ENCODE results near the gene RGS12.

The RGS12 gene

DNA sequence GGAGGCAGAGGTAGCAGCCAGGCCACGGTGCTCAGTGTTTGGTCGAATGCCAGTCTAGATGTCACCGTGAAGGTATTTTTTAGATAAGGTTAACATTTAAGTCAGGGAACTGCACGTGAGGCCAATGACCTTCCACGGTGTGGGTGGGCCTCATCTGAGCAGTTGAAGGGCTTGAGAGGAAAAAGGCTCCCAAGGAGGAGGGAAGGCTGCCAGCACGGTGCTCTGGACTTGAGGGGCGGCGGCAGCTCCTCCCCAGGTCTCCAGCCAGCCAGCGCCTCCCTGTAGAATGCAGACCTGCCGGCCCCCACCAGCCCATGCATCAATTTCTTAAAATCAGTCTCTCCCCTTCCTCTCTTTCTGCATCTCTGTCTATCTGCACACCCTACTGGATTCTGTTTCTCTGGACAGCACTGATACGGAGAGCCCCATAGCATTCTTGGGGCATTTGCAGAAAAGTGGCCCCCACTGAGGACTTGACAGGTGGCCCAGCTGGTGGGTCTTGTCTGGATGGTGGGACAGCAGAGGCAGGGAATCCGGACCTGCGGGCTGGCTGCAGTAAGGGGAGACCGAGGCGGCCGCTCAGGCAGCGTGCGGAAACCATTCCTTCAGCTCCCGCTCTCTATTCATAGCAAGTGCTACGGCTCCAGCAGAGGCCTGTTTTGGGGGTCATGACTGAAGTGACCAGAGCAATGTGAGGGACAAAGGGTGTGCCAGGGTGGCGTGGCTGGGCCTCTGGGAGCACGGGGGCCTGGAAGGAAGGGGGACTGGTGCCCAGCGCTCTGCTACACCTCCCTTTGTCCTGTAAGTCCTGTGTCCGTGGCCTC is 7.9 kb upstream of the RGS12 start:
- no peak for DNase-seq

DNA sequence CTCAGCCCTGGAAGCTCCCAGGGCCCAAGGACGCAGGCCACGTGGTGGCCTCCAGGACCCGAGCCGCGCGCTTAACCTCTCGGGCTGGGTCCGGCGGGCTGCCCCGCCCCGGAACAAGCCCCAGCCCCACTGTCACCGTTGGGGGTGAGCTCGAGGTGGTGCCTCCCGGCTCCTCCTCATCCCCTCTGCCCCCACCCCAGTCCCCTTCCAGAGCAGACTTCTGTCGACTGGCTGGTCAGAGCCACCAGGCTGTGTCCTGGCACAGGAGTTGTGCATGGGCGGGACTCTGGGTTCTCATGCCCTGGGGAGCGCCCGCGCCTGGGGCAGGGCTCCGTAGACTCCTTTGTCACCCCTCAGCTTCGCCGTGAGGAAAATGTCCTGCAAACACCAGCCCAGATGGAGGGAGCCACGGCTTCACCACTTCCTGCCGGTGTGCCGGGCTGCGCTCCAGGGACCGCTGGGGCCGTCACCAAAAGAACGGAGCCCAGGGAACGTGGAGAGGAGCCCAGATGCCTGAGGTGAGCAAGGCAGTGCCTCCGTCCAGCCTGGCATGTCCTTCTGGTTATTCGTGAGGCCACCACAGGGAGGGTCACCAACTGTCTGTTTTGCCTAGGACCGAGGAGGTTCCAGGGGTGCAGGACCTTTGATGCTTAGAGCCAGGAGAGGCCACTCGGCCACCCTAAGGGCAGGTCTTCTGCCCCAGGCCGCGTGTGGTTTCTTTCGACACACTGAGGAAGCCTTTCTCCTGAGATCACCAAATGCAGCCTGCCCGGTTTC is 7.1 kb upstream of the RGS12 start:
- no peak for DNase-seq

DNA sequence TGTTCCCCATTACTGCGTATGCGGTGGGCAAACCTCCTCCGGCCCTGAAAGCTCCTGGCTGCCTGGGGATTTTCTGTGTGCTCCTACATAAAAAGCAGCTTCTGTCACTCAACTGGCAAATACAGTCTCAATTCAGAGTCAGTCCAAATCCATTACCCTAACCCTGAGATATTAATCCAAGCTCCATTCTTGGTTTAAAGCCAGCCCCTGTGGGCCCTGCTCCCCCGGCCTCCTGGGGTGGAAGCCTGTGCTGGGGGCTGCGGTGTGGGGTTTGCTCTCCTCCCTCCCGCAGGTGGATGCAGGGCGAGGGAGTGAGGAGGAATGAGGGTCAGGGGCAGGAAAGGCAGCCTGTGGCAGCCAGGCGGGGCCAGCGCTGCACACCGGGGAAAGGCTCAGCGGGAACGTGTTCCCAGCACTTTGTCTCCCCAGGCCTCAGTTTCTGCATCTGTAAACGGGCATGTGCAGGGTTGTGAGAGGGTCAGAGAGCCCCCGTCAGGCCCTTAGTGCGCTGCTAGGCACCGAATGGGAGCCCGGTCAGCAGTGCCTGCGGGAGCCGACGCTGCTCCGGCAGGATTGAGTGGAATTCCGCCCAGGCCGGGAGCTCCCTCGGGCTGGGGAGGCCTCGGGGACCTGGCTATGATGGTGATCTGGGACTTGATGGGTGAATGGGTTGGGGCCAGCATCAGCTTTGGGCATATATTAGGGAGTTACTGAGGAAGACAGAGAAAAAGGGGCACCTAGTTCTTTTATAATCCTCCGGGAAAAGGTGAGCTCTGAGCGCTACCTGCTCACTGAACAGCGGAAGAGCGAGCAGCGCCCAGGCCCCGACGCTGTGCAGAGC is 6.3 kb upstream of the RGS12 start:
- DNase-seq, result no peak

DNA sequence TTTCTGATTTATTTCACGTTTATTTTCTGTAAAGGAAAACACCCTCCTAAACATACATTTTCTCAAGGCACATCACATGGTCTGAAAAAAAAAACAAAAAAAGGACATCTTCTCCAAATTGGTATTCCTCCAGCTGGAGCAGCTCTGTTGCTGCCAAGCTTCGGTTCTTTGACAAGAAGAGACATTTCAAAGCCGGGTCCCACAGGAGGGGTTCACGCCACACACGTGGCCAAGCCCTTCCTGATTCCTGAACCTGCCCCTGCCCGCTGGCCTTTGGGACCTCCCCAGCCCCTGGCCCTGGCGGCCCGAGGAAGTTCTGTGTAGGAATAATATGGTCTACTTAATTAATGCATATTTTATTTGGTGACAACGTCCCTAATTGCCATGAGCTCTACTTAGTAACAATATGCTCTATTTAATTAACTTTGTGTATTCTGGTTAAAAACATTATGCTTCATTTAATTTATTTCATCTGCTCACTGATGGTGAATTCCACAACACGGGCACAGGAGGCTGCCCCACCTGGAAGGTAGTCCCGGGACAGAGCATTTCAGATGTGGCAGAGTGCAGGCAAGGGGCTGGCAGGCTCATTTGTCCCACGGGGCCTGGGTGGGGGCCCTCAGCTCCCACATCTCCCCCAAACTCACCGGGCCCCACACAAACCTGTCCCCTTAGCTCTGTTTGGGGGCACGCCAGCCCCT is 5.4 kb upstream of the RGS12 start:
- no peak for DNase-seq

DNA sequence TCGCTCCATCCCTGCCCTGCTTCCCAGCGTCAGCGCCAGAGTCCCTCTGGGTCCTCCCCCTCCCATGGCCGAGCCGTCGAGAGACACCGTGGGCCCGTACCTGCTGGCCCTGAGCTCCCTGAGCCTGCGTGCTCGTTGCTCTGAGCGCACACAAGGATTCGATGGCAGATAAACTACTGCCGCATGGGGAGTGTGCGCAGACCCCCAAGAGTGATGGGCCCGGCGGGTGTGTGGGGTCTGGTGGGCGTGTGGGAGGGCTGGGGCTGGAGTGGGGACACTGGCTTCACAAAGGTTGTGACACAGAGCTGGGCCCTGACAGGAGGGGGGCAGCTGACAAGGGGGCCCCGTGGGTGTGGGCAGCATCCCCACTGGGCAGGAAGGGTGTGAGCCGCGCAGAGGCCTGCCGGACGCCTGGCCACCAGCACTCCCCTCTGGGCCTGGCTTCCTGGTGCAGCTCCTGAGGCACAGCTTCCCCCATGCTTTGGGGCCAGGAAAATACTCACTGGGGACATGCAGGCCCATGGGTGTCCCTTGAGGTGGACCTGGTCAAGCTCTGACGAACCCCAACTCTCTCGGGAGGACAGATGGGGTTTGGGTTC is 4.8 kb upstream of the RGS12 start:
- DNase-seq, result no peak

DNA sequence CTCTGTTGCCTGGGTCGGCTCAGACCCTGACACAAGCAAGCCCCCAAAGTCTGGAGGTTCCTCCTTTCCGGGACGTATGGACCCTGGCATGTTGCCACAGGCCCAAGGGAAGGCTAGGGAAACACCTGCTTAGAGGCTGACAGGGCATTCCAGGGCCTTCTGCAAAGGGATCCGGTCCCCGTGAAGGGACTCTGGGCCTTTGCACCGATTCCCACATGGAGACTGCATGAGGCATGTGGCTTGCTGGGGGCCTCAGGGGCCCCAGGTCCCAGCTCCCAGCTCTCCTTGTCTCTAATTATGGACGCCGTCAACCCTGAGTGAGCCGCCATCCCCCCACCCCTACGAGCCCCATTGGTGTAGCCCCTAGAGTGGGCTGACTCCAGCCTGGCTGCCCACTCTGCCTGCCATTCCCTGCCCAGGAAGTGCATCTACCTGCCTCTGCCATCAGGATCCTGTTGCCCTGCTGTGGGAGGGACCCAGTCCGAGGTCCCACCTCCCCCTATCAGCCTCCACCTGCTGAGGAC is 4.2 kb upstream of the RGS12 start:
- no peak for DNase-seq

DNA sequence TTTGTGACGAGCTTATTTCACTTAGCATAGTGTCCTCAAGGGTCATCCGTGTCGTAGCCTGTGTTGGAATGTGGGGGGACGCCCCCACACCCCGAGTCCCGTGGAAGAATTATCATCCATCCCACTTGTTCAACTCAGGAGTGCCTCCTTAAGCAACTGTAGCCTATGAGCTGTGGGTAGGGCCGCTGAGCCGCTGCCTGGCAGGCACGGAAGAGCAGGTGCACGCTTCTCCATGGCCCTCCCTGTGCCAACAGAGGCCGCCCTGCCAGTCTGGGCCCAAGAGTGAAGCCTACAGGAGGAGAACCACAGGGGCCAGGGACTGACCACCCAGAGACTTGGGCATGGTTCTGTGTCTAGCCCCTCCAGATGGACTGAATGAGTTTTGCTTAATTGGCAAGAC is 2.3 kb upstream of the RGS12 start:
- no peak for DNase-seq

DNA sequence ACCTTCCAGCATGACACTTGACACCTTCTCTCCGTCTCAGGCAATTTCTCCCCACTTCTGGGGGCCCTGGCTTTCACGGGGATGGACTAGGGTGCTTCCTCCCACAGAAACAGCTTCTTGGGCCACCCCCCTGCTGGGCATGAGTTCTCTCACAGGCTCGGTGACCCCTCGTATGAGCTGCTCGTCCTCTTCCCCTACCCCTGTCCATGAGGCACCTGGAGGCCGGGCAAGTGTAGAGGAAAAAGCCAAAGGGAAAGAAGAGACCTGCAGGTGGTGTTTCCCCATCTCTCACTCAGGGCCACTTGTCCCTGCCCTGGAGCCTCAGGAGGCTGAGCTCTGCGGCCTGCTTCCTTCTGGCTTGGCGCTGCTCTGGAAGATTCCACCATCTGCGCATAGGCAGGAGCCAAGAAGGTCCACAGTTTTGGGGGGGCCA is 1.9 kb upstream of the RGS12 start:
- no peak for DNase-seq

DNA sequence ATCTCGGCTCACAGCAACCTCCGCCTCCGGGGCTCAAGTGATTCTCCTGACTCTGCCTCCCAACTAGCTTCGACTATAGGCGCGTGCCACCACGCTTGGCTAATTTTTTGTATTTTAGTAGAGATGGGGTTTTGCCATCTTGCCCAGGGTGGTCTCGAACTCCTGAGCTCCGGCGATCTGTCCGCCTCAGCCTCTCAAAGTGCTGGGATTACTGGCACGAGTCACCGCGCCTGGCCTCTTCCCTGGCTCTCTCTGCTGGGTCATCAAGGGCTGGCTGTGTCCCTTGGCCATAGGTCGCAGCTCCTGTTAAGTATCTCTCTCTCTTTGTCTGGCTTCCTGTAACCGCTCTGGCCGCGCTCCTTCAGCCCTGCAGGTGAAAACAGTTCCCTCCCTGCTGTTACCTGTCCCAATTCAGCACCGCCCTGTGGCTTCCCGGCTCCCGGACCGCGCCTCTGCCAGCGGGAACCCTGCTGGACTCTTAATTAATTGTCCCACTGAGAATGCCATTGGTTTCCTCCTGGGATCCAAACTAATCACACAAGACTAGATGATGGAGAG is 1.3 kb upstream of the RGS12 start:
- DNase-seq, result peak; percentile 90

DNA sequence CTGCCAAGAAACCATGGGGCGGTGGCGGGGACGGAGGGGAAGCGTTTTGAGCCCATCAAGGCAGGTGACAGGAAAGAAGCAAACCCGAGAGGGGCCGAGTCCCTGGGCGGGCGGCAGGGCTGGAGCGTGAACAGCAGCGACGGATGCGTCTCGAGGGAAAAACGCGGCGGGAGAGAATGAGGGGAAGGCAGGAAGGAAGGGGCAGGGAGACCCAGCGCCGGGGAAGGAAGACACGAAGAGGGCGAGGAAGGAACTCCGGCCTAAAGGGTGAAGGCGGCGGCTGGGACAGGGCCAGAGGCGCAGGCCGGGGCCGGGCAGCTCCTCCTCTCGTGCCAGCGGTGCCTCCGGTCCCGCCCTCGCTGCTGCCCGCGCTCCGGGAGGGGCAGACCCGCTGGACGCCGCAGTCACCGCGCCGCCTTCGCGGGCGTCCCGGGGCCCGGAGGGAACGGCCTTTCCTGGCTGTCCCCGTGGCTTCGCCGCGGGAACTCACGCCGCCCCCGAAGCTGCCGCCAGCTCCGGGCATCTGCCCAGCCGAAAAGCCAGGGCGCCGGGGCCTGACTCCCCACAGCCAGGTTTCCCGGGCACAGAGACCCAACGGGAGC is 751 bp upstream of the RGS12 start:
- peak; percentile 64 for DNase-seq

DNA sequence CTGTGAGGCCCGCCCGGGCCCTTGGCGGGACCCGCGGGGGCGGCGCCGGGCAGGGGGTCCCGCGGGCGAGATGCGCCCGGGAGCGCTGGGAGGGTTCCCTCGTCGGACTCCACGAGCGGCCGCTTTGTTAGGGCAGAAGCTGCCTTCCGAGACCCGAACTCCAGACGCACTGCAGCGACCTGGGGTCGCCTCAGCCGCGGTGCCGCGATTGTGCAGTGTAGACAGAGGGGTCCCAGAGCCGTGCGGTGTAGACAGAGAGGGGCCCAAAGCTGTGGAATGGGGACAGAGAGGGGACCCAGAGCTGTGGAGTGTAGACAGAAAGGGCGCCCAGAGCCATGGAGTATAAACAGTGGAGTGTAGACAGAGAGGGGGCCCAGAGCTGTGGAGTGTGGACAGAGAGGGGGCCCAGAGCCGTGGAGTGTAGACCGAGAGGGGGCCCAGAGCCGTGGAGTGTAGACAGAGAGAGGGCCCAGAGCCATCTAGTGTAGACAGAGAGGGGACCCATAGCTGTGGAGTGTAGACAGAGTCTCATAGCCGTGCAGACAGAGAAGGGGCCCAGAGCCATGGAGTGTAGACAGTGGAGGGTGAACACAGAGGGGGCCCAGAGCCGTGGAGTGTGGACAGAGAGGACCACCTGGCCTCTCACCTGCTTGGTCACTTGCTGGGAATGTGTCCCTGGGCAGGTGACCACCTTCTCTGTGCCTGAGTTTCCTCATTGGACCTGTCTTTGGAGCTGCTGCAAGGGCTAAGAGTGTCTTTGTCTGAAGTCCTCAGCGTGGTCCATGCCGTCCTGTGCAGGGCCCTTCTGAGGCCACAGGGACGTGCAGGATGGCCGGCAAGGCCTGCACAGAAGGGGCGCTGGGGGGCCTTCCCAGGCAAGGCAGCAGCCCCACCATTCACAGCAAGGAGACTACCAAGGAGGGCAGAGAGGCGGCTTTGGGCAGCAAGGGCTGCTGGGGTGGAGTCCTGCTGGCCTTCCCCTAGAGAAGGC is 875 bp downstream of the RGS12 start:
- DNase-seq, result no peak

DNA sequence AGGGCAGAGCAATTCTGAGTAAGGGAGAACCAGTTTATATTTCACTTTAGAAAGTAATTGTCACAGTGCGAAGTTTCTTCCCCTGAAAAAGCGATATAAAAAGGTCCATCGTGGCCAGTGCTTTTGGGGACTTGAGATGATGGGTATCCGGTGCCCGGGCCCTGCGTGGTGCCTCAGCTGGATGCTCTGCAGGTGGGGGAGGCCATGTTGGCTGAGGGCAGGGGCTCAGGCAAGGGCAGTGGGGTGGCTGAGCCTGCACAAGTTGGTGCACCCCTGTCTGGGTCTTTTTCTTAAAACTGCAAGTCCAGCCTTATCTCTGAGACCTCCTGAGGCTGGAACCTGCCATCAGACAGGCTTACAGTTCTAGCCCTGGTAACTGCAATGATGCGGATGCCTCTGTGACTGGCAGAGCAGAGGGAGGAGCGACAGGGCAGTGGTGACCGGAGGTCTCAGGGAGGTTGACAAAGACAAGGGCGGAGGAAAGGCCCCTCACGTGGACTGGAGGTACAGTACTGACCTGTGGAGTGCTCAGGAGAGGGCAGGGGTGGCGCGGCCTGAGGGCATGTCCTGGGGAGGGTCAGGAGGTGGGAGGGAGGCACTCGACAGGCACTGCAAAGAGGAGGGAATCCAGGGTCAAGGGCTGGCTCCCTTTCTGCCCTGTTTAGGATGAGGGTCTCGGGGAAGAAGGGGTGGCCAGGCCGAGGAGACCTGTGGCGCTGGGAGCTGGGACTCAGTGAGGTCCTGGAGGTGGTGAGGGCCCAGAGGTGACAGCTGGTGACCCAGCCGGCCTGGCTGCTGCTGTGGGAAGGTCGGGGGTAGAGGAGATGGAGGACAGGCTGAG is 1.8 kb downstream of the RGS12 start:
- DNase-seq, result no peak

DNA sequence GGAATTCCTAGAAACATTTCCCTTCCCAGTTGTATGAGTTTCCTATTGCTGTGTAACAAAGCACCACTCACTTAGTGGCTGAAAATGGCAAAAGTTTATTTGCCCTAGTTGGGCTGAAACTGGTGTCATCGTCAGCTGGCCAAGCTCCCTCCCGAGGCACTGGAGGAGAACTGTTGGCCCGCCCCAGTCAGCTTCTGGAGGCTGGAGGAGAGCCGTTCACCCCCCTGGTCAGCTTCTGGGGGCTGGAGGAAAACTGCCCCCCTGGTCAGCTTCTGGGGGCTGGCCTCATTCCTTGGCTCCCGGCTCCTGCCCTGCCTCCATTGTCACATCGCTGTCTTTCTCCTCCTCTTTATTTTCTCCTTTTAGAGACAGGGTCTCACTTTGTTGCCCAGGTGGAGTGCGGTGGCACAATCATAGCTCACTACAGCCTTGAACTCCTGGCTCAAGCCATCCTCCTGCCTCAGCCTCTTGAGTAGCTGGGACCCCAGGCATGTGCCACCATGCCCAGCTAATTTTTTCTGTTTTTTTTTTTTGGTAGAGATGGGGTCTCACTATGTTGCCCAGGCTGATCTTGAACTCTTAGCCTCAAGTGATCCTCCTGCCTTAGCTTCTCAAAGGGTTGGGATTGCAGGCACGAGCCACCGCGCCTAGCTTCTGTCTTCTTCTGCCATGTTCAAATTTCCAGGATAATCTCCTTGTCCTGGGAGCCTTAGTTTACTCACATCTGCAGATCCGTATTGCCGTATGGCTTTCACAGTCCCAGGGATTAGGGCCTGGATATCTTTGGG is 3.2 kb downstream of the RGS12 start:
- DNase-seq, result no peak

DNA sequence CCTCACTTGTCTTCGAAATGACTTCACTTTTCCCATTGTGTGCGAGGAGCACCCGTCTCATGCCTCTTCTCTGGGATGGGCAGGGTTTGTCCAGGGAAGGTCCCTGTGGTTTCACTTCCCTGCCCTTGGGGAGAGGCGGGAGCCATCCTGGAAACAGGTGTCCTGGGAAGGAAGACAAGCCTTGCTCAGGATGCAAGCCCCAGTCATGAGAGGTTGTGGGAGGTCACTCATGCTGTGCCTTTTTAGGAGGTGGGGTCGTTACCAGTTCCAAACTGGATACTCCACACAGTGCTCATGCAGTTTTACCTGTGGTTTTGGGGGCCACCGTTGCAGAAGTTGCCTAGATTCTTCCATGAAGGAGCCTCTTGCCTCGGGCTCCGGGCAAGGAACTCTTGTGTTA is 3.8 kb downstream of the RGS12 start:
- DNase-seq, result no peak

DNA sequence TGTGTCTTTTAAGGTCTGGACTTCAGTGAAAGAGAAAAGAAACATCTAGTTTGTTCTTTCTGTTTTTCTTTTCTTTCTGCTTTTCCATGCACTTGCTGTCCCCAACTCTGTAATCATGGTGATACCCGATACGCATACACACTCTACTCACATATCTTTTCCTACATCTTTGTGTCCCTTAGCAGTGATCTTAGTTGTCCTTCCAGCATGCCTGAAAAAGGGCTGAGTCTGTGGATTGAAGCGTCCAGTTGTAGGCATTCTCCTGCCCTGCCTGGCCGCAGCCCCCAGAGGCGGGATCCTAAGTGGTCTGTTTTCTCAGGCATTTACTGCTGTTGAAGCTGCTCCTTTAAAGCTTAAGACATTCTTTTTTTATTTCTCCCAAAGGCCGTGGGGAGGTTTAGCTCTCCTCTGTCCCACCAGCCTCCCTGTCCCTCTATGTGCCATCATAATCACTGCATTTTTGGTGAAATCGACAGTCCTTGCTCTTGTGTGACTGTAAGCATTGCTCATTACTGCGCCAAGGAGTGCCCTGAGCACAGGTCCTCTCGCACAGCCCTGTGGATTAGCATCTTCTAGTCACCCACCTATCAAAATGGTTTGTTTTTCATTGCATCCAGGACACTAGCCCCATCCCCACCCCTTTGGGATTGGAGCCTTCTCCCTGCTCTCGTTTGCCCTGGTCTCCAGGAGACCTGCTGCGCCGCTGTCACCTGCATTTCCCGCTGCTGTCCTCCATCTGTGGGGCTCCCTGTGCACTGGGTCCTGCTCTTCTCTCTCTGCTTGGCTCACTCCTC is 4.4 kb downstream of the RGS12 start:
- no peak for DNase-seq

DNA sequence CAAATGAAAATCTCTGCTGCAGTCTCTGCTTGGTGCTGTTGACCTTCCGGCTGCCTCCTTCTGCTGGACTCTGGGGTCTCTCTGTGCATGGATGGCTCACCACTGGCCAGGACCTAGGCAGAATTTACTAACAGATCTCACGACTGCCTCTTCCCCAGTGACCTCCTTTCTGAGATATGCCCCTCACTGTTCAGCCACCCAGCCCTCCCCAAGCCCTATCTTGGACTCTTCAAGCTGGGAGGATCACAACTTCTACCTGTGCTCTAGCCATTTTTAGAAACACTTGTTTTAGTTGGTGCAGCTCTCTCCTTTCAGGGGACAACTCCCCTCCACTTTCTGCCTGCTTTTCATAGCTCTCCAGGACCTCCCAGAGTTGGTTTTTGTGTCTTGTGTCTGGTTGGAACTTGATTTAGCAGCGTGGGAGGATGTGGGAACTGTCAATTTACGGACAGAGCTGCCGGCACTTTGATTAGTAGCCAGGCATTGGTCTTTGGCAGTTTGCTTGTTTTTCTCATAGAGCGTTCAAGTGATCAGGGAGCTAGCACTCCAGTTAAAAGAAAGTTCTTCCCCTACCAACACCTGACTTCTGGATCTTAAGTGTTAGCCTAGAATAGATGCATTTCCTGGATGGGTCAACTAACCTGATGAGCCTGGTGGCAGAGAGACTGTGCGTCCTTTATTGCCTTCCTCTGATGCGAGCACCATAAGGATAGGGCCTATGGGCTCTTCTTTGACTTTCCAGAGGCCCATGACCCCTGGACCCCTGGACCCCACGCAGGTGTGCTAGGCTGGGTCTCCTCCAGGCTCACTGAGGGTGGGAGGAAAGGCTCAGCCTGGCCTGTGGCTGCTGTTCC is 6.5 kb downstream of the RGS12 start:
- no peak for DNase-seq
